ENCODE measurements around the gene AAMDC.

- no peak for TF ChIP-seq CTCF (IDR thresholded peaks at IDR 0.05)
- no peak for TF ChIP-seq POLR2A (IDR thresholded peaks at IDR 0.05)
- no peak for TF ChIP-seq EP300 (IDR thresholded peaks at IDR 0.05)
- TF ChIP-seq POLR2AphosphoS5 (IDR thresholded peaks at IDR 0.05), result no peak
Observed at GRCh38 chr11:77784572-77784971, 36.4 kb upstream of the AAMDC start.

Data from suprapubic skin (tissue), 4 donors.